HK-2 (cell line): ENCODE results near the gene ELOVL3.

Source experiments
- DNase-seq: peaks from one replicate; pipeline ENCODE4 v3.0.0-alpha.2; 2018; ENCODE audit not compliant: unreplicated experiment

ELOVL3 gene

GRCh38 chr10:102254426-102254825, 28.3 kb downstream of the ELOVL3 start:
- DNase-seq = no peak

- DNase-seq = no peak
These were observed 29.3 kb downstream of the ELOVL3 start for GRCh38 chr10:102255404-102255803.

- DNase-seq = no peak
These were observed 35.1 kb downstream of the ELOVL3 start for GRCh38 chr10:102261196-102261595.

GRCh38 chr10:102261842-102262241, 35.7 kb downstream of the ELOVL3 start:
- no peak for DNase-seq

GRCh38 chr10:102262744-102263370, 36.8 kb downstream of the ELOVL3 start:
- DNase-seq = no peak

GRCh38 chr10:102264371-102264770, 38.3 kb downstream of the ELOVL3 start:
- DNase-seq = no peak

- no peak for DNase-seq
These were observed 40.6 kb downstream of the ELOVL3 start for GRCh38 chr10:102266670-102267069.

- no peak for DNase-seq
These were observed 41.6 kb downstream of the ELOVL3 start for GRCh38 chr10:102267748-102268147.

- DNase-seq = no peak
These were observed 42.3 kb downstream of the ELOVL3 start for GRCh38 chr10:102268375-102268888.

- DNase-seq = no peak
These were observed 42.9 kb downstream of the ELOVL3 start for GRCh38 chr10:102269017-102269416.

- DNase-seq = no peak
These were observed 48.0 kb downstream of the ELOVL3 start for GRCh38 chr10:102274062-102274461.

GRCh38 chr10:102275343-102275742, 49.2 kb downstream of the ELOVL3 start:
- no peak for DNase-seq

- DNase-seq = no peak
These were observed 53.0 kb downstream of the ELOVL3 start for GRCh38 chr10:102279104-102279503.
